B cell (primary cell): Measurements from ENCODE around the gene ADARB2. TPM values are rescaled to one million over a fixed set of nuclear protein-coding genes. Genes with fewer than 3 reads are reported as not detected.

Experiments
- ATAC-seq: fragments of 200-7000 bp; cut with Tn5 transposase; one replicate; pipeline ENCODE4 v1.10.0; 2021; ENCODE audit warnings: low read depth, mild to moderate bottlenecking, moderate number of reproducible peaks, moderate library complexity
- CTCF ChIA-PET: fragments of 350-600 bp; sonication (Branson Sonifier 250); formaldehyde crosslinking; loops from one replicate; lab custom pipeline; 2021; ENCODE audit warnings: antibody characterized with exemption, inconsistent platforms; lab: Charles Lee
- POLR2A ChIA-PET: fragments of 350-600 bp; sonication (Branson Sonifier 250); formaldehyde crosslinking; loops from one replicate; lab custom pipeline; 2021; ENCODE audit warnings: antibody characterized with exemption; lab: Charles Lee
- DNase-seq: peaks from one replicate; pipeline ENCODE4 v3.0.0; 2013
- H2AFZ ChIP-seq: 2 replicates; pipeline ENCODE4 v1.6.1; 2012; ENCODE audit warnings: mild to moderate bottlenecking, low read depth, low read length; ENCODE audit not compliant: insufficient read depth, poor library complexity, severe bottlenecking
- H3K27ac ChIP-seq, 2 donors: 1 replicate in 1 of 2; 2 replicates in 1 of 2; pipeline ENCODE4 v1.5.1; 2012 to 2013; ENCODE audit warnings: low read length in 2 of 2, mild to moderate bottlenecking in 2 of 2, moderate library complexity in 1 of 2
- H3K27me3 ChIP-seq, 4 experiments: fragments of 200-600 bp in 1 of 4; sonication (generic) in 1 of 4; replicated peaks in 1 of 4; 1 replicate in 2 of 4; 2 replicates in 2 of 4; pipeline versions ENCODE4 v1.6.1 to v1.7.0; 2013 to 2016; ENCODE audit warnings: low read length in 3 of 4, mild to moderate bottlenecking in 2 of 4, mixed read lengths in 1 of 4, moderate library complexity in 1 of 4; ENCODE audit not compliant: insufficient read depth in 4 of 4, control insufficient read depth in 3 of 4; ENCODE audit errors: control extremely low read depth in 1 of 4
- H3K36me3 ChIP-seq, 2 experiments: replicated peaks in 1 of 2; 1 replicate in 1 of 2; 2 replicates in 1 of 2; pipeline versions ENCODE4 v1.6.1 to v1.7.1; 2013; ENCODE audit warnings: low read length in 1 of 2; ENCODE audit not compliant: insufficient read depth in 2 of 2, control insufficient read depth in 1 of 2; ENCODE audit errors: control extremely low read depth in 1 of 2, extremely low read depth in 1 of 2
- H3K4me1 ChIP-seq, 2 donors: fragments of 200-600 bp in 1 of 2; sonication (generic) in 1 of 2; 1 replicate in 1 of 2; 2 replicates in 1 of 2; pipeline versions ENCODE4 v1.5.1 to v1.6.1; 2013 to 2017; ENCODE audit warnings: low read length in 2 of 2; ENCODE audit not compliant: control insufficient read depth in 2 of 2, insufficient read depth in 2 of 2
- H3K4me2 ChIP-seq: replicated peaks from 2 replicates; pipeline ENCODE3; 2012; ENCODE audit warnings: mild to moderate bottlenecking, low read depth, low read length; ENCODE audit not compliant: poor library complexity, severe bottlenecking
- H3K4me3 ChIP-seq, 5 experiments: fragments of 200-600 bp in 1 of 5; sonication (generic) in 1 of 5; 1 replicate in 3 of 5; 2 replicates in 2 of 5; pipeline versions ENCODE4 v1.5.1 to v1.7.0; 2011 to 2016; ENCODE audit warnings: low read length in 4 of 5, mild to moderate bottlenecking in 4 of 5, low read depth in 2 of 5, control low read depth in 1 of 5, moderate library complexity in 1 of 5; ENCODE audit not compliant: insufficient read depth in 1 of 5; ENCODE audit errors: control extremely low read depth in 1 of 5, extremely low read depth in 1 of 5
- H3K79me2 ChIP-seq: fragments of 200-600 bp; sonication (generic); one replicate; pipeline ENCODE4 v1.6.0; 2016; ENCODE audit warnings: low read length; ENCODE audit not compliant: control insufficient read depth, insufficient read depth
- H3K9ac ChIP-seq: fragments of 200-600 bp; sonication (generic); 2 replicates; pipeline ENCODE4 v1.6.1; 2017; ENCODE audit warnings: mild to moderate bottlenecking, low read length, moderate library complexity
- H3K9me3 ChIP-seq, 3 donors: one replicate each; pipeline versions ENCODE4 v1.6.1 to v1.7.1; 2013; ENCODE audit warnings: low read length in 2 of 3; ENCODE audit not compliant: control insufficient read depth in 2 of 3, insufficient read depth in 1 of 3; ENCODE audit errors: control extremely low read depth in 1 of 3
- H4K20me1 ChIP-seq: 2 replicates; pipeline ENCODE4 v1.6.0; 2012; ENCODE audit warnings: mild to moderate bottlenecking, low read length; ENCODE audit not compliant: insufficient read depth, control insufficient read depth, poor library complexity, severe bottlenecking
- H3K27ac Mint-ChIP-seq: one replicate; pipeline ENCODE4 v1.8.0; 2021; ENCODE audit warnings: mixed read lengths
- H3K27me3 Mint-ChIP-seq: one replicate; pipeline ENCODE4 v1.8.0; 2021; ENCODE audit warnings: mixed read lengths
- H3K4me1 Mint-ChIP-seq: one replicate; pipeline ENCODE4 v1.8.0; 2021; ENCODE audit warnings: mixed read lengths
- H3K4me3 Mint-ChIP-seq: one replicate; pipeline ENCODE4 v1.8.0; 2021; ENCODE audit warnings: mixed read lengths
- H3K9me3 Mint-ChIP-seq: one replicate; pipeline ENCODE4 v1.8.0; 2022; ENCODE audit warnings: mixed read lengths; ENCODE audit not compliant: insufficient read depth
- EZH2 ChIP-seq: IDR thresholded peaks from 2 replicates; pipeline ENCODE4 v1.6.1; 2012; ENCODE audit warnings: borderline replicate concordance, low read depth, mild to moderate bottlenecking, moderate library complexity, low read length; ENCODE audit not compliant: insufficient read depth, poor library complexity, severe bottlenecking
- WGBS: methylation state at CpG from one replicate; pipeline ENCODE4 v1.1.5; 2013; ENCODE audit warnings: missing lambda C conversion rate; ENCODE audit not compliant: insufficient coverage; 5-methylcytosine and 5-hydroxymethylcytosine counted together
- intact Hi-C: fragments of 100-400 bp; cut with micrococcal nuclease; formaldehyde crosslinking; loops from one replicate; pipeline ENCODE4 v1.10.0; 2022
- polyA plus RNA-seq: library from polyadenylated mRNA; depleted of rRNA; stranded (reverse); fragments of >200 nt; gene quantifications from 2 replicates; pipeline ENCODE4 v1.2.3, GENCODE V29; 2012
- total RNA-seq, 2 donors: library from RNA; stranded (reverse); fragments of 120-200 nt in 1 of 2; gene quantifications; 1 replicate in 1 of 2; 2 replicates in 1 of 2; pipeline versions ENCODE4 v1.2.3 to v1.2.4, GENCODE V29; 2013 to 2022
- TF ChIP-seq, protein P1 (sequence below): fragments of 200-600 bp; IDR thresholded peaks from one replicate; pipeline ENCODE4 v1.8.0; 2022; ENCODE audit warnings: antibody characterized with exemption, mild to moderate bottlenecking

ADARB2 gene
- total and polyA plus RNA-seq, 2 donors (not counting 1 experiment from before 2014, with no cell fraction given), result 0.13 to 0.96 TPM

DNA sequence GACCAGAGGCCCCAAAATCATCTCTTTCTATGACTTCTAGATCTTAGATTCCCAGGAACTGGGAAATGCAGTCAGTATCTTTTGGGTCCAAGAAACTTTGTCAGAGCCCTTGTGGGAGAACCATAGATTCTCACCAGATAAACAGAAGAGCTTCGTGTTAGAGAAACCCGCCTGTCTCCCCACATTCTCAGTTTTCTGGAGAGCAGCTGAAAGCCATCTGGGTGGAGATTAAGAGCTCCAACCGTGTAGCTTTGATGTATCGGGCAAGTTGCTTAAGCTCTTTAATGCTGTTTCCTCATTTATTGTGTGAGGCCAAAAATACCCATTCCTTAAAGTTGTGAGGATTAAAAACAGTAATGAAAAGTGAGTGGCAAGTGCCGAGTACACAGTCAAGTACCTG is 573.5 kb downstream of the ADARB2 start:
- ChIA-PET POLR2A (no interaction called here), CTCF (no interaction called here)
- Histone ChIP-seq H3K4me1 (no peaks in the 10 kb centered on the region), H3K36me3 (no peaks in the 10 kb centered on the region), H3K27me3 (no peaks in the 10 kb centered on the region), H2AFZ (no peak overlapping the region), H4K20me1 (no peaks in the 10 kb centered on the region), H3K9me3 (peaks cover 0 to 4% (median 0%) of the 10 kb centered on the region in 3 donors), H3K27ac (no peak overlapping the region), H3K4me3 (no peak overlapping the region), H3K4me2 (no peak overlapping the region), H3K9ac (no peak overlapping the region), H3K79me2 (no peaks in the 10 kb centered on the region)
- DNase-seq (no peak), ATAC-seq (no peak)
- no peak overlapping the region for H3K4me3 Mint-ChIP-seq
- H3K9me3 Mint-ChIP-seq, result no peaks in the 10 kb centered on the region
- intact Hi-C loops, result no loop called here
- H3K27me3 Mint-ChIP-seq, result peaks cover 6% of the 10 kb centered on the region
- TF ChIP-seq EZH2, result no peak
- TF ChIP-seq, protein P1, sequence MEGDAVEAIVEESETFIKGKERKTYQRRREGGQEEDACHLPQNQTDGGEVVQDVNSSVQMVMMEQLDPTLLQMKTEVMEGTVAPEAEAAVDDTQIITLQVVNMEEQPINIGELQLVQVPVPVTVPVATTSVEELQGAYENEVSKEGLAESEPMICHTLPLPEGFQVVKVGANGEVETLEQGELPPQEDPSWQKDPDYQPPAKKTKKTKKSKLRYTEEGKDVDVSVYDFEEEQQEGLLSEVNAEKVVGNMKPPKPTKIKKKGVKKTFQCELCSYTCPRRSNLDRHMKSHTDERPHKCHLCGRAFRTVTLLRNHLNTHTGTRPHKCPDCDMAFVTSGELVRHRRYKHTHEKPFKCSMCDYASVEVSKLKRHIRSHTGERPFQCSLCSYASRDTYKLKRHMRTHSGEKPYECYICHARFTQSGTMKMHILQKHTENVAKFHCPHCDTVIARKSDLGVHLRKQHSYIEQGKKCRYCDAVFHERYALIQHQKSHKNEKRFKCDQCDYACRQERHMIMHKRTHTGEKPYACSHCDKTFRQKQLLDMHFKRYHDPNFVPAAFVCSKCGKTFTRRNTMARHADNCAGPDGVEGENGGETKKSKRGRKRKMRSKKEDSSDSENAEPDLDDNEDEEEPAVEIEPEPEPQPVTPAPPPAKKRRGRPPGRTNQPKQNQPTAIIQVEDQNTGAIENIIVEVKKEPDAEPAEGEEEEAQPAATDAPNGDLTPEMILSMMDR, result no peak
- H3K27ac Mint-ChIP-seq, result no peak overlapping the region
- no CpG with 5 or more reads among the region's 5 CpGs for WGBS
- H3K4me1 Mint-ChIP-seq, result peaks cover 1% of the 10 kb centered on the region

- Histone ChIP-seq H2AFZ (no peak overlapping the region), H3K79me2 (no peaks in the 10 kb centered on the region), H3K9ac (no peak overlapping the region), H3K27ac (no peak overlapping the region), H3K4me3 (no peak overlapping the region), H3K36me3 (no peaks in the 10 kb centered on the region), H4K20me1 (no peaks in the 10 kb centered on the region), H3K9me3 (peaks cover 0 to 4% (median 0%) of the 10 kb centered on the region in 3 donors), H3K27me3 (no peaks in the 10 kb centered on the region), H3K4me2 (no peak overlapping the region), H3K4me1 (no peaks in the 10 kb centered on the region)
- CTCF ChIA-PET, result no interaction called here
- TF ChIP-seq, protein P1, result no peak
- no peak for TF ChIP-seq EZH2
- Mint-ChIP-seq H3K27me3 (peaks cover 6% of the 10 kb centered on the region), H3K4me1 (peaks cover 1% of the 10 kb centered on the region), H3K9me3 (no peaks in the 10 kb centered on the region), H3K4me3 (no peak overlapping the region), H3K27ac (no peak overlapping the region)
- WGBS, result 90% methylated on average over 27 of the region's 29 CpGs
- ATAC-seq (no peak), DNase-seq (no peak)
- intact Hi-C loops, result no loop called here
- POLR2A ChIA-PET, result no interaction called here
These were observed 574.1 kb downstream of the ADARB2 start for GRCh38 chr10:1163204-1163660.
